GM12878 (cell line): Measurements from ENCODE around the gene MACROD2. TPM values are rescaled to one million over a fixed set of nuclear protein-coding genes. Genes with fewer than 3 reads are reported as not detected.

Experiments
- ATAC-seq: fragments of 200-7000 bp; cut with Tn5 transposase; 3 replicates; pipeline ENCODE4 v1.9.1; 2020; ENCODE audit warnings: mild to moderate bottlenecking, moderate library complexity
- BruUV-seq: library from RNA; stranded (reverse); fragments of 400-500 nt; replicated peaks from 2 replicates; lab custom pipeline; 2021; lab: Mats Ljungman, UMichigan
- CTCF ChIA-PET: fragments of 300-600 bp; sonication (Branson Sonifier 250); formaldehyde crosslinking; extraction: SDS; loops from one replicate; lab custom pipeline; 2021; ENCODE audit warnings: inconsistent platforms; lab: Yijun Ruan, JAX
- POLR2A ChIA-PET: fragments of 350-600 bp; formaldehyde crosslinking; extraction: SDS; loops from one replicate; lab custom pipeline; 2021; ENCODE audit warnings: inconsistent platforms; lab: Charles Lee
- RAD21 ChIA-PET: fragments of 300-600 bp; sonication (Branson Sonifier 250); formaldehyde crosslinking; loops from one replicate; lab custom pipeline; 2023; ENCODE audit warnings: antibody characterized with exemption; ENCODE audit not compliant: unreplicated experiment; lab: Charles Lee
- SMC1A ChIA-PET: fragments of 300-600 bp; sonication (Branson Sonifier 250); formaldehyde crosslinking; loops from one replicate; lab custom pipeline; 2023; ENCODE audit not compliant: unreplicated experiment, uncharacterized antibody; lab: Charles Lee
- DNase-seq: peaks from one replicate; pipeline ENCODE4 v3.0.0-alpha.2; 2011; ENCODE audit warnings: low read depth, low spot score
- FAIRE-seq: peaks from 3 replicates; lab custom pipeline; 2011; peaks lifted over from hg19 to GRCh38; lab: Jason Lieb, UNC
- H2AFZ ChIP-seq: 2 replicates; pipeline ENCODE4 v1.6.0; 2011; ENCODE audit warnings: low read depth, low read length, control low read depth; ENCODE audit not compliant: control insufficient read depth
- H3K27ac ChIP-seq: 2 replicates; pipeline ENCODE4 v1.5.1; 2011; ENCODE audit warnings: control low read depth; ENCODE audit not compliant: control insufficient read depth, insufficient read depth
- H3K27me3 ChIP-seq, 2 experiments: replicated peaks in 1 of 2; 2 replicates each; pipeline versions ENCODE4 v1.6.0 to v1.6.1; 2011; ENCODE audit warnings: low read length in 1 of 2; ENCODE audit not compliant: control insufficient read depth in 2 of 2, insufficient read depth in 2 of 2
- H3K36me3 ChIP-seq, 2 experiments: 2 replicates each; pipeline ENCODE4 v1.5.1; 2011; ENCODE audit warnings: low read length in 1 of 2; ENCODE audit not compliant: control insufficient read depth in 2 of 2, insufficient read depth in 2 of 2
- H3K4me1 ChIP-seq: 2 replicates; pipeline ENCODE4 v1.6.1; 2011; ENCODE audit warnings: mild to moderate bottlenecking, low read length, moderate library complexity, mixed read lengths; ENCODE audit not compliant: control insufficient read depth, insufficient read depth
- H3K4me2 ChIP-seq: 2 replicates; pipeline ENCODE4 v1.6.0; 2011; ENCODE audit warnings: control low read depth; ENCODE audit not compliant: control insufficient read depth, insufficient read depth
- H3K4me3 ChIP-seq: fragments of 200-600 bp; sonication (generic); 2 replicates; pipeline ENCODE4 v1.5.1; 2016
- H3K79me2 ChIP-seq: 2 replicates; pipeline ENCODE4 v1.6.0; 2011; ENCODE audit warnings: low read length; ENCODE audit not compliant: control insufficient read depth, insufficient read depth
- H3K9ac ChIP-seq: 2 replicates; pipeline ENCODE4 v1.8.0; 2011; ENCODE audit warnings: low read length, control low read depth, mixed read lengths; ENCODE audit not compliant: control insufficient read depth, insufficient read depth
- H3K9me3 ChIP-seq: replicated peaks from 3 replicates; pipeline ENCODE4 v1.5.1; 2011; ENCODE audit warnings: mild to moderate bottlenecking, low read length; ENCODE audit not compliant: control insufficient read depth, insufficient read depth
- H4K20me1 ChIP-seq: 2 replicates; pipeline ENCODE4 v1.6.0; 2011; ENCODE audit not compliant: control insufficient read depth, insufficient read depth
- ASH2L ChIP-seq: fragments of 300-600, 200-600 bp; sonication (generic); IDR thresholded peaks from 2 replicates; pipeline ENCODE4 v1.6.1; 2017; ENCODE audit warnings: low read depth, mild to moderate bottlenecking, borderline replicate concordance
- NR2F1 ChIP-seq: fragments of 450-650 bp; conservative IDR thresholded peaks from 2 replicates; pipeline ENCODE4 v1.6.1; 2017; ENCODE audit warnings: mild to moderate bottlenecking
- REST ChIP-seq: IDR thresholded peaks from 2 replicates; pipeline ENCODE4 v1.6.1; 2012; ENCODE audit warnings: mild to moderate bottlenecking, low read depth, low read length
- SUPT20H ChIP-seq: IDR thresholded peaks from 2 replicates; pipeline ENCODE4 v1.6.1; 2011; ENCODE audit warnings: low read depth, mild to moderate bottlenecking, low read length, moderate library complexity, borderline replicate concordance; ENCODE audit not compliant: control insufficient read depth
- WGBS: methylation state at CpG from one replicate; pipeline ENCODE4 v1.1.6; 2016; ENCODE audit warnings: low lambda C conversion rate; ENCODE audit not compliant: insufficient replicate concordance, insufficient coverage; ENCODE audit errors: missing lambda C conversion rate; 5-methylcytosine and 5-hydroxymethylcytosine counted together
- in situ Hi-C: fragments of 300-500 bp; cut with MboI; formaldehyde crosslinking; loops from 9 replicates; pipeline ENCODE4 v1.14.3; 2018; ENCODE audit warnings: mixed read lengths
- intact Hi-C: fragments of 100-400 bp; cut with micrococcal nuclease; formaldehyde crosslinking; loops from one replicate; pipeline ENCODE4 v1.14.2; 2022; ENCODE audit not compliant: unreplicated experiment
- polyA plus RNA-seq, 11 experiments: library from polyadenylated mRNA; depleted of rRNA in 4 of 11; unstranded in 6 of 11; stranded (reverse) in 5 of 11; fragments of >200 nt; fragmentation: Nextera tagmentation in 4 of 11; fragmentation: Illumina TruSeq in 1 of 11; extraction: Ambion mirVana in 4 of 11; extraction: Trizol in 1 of 11; gene quantifications; 1 replicate in 1 of 11; 2 replicates in 10 of 11; pipeline versions ENCODE4 v1.2.1 to v1.2.3, GENCODE V29; 2011 to 2016; ENCODE audit warnings: inconsistent platforms in 2 of 11, missing spikeins in 2 of 11, low read depth in 1 of 11
- total RNA-seq, 4 experiments: library from RNA; depleted of rRNA in 3 of 4; stranded (reverse); fragments of >200 nt in 3 of 4; fragmentation: Illumina TruSeq in 1 of 4; extraction: Trizol in 1 of 4; gene quantifications; 2 replicates each; pipeline versions ENCODE4 v1.2.1 to v1.2.3, GENCODE V29; 2013 to 2021

MACROD2 gene
- total and polyA plus RNA-seq, 10 of the 15 experiments (the other 5 are each of a cell fraction or from before 2014, with no cell fraction given), result 1.1 to 21.5 (median 2.2) TPM

GRCh38 chr20:15370370-15370769 is 1375.1 kb downstream of the MACROD2 start (continued):
- TF ChIP-seq REST (no peak), ASH2L (no peak)
- TF ChIP-seq, all 136 proteins: peak for 0

- no TSS peak for BruUV-seq
- Histone ChIP-seq H3K36me3 (no peaks in the 10 kb centered on the region), H3K79me2 (no peaks in the 10 kb centered on the region), H3K4me3 (no peak overlapping the region), H2AFZ (no peak overlapping the region), H3K27ac (no peak overlapping the region), H3K4me1 (no peaks in the 10 kb centered on the region), H4K20me1 (no peaks in the 10 kb centered on the region), H3K9me3 (no peaks in the 10 kb centered on the region), H3K9ac (no peak overlapping the region), H3K27me3 (no peaks in the 10 kb centered on the region), H3K4me2 (no peak overlapping the region)
- intact Hi-C loops (no loop called here), in situ Hi-C loops (no loop called here)
- no peak for FAIRE-seq
- WGBS, result 92% methylated on average over 4 of the region's 4 CpGs
- RAD21 ChIA-PET, result interaction anchor here (0.6 kb wide), 1 partner anchor 449 kb away, joined by 3 read pairs; no protein-coding TSS in a partner anchor
- SMC1A ChIA-PET, result interaction anchor here (1.3 kb wide), 1 partner anchor 16 kb away, joined by 3 read pairs; no protein-coding TSS in a partner anchor
- ATAC-seq, result no peak
- POLR2A ChIA-PET, result no interaction called here
- CTCF ChIA-PET, result no interaction called here
- TF ChIP-seq NR2F1 (no peak), SUPT20H (no peak)
- no peak for DNase-seq
Measured at GRCh38 chr20:15374682-15375081, 1379.4 kb downstream of the MACROD2 start.
